ENCODE results near the gene OR2AG2. TPM values are rescaled to one million over a fixed set of nuclear protein-coding genes. Genes with fewer than 3 reads are reported as not detected.

The OR2AG2 gene
- total and polyA plus RNA-seq, 9 donors: under 0.01 to 0.17 (median 0.05) TPM; not detected in 4

DNA sequence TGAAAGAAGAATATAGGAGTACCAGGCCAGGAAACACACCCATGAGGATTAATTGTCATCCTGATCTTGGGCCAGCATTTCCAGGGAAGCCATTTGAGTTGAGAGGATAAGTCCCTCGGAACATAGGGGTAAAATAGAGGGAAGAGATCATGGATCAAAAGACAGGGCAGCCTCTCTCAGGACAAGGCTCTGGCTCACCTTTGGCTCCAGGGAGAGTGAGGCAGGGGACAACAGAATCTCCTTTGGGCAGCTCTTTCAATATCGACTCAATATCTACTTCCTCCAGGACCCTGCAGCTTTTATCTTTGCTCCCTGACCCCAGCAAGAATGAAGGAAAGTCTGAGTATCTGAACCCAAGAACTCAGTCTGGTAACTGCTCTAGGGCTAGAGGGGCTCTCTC lies 10.9 kb upstream of the OR2AG2 start, which contains the start of gene OR2AG1:
OR2AG1 (plus strand) TSS at position 301 of the 400 bp plus-strand sequence. CDS start 2,018 bp downstream, outside the sequence.
- no peaks in the 10 kb centered on the region for H3K36me3 ChIP-seq

DNA sequence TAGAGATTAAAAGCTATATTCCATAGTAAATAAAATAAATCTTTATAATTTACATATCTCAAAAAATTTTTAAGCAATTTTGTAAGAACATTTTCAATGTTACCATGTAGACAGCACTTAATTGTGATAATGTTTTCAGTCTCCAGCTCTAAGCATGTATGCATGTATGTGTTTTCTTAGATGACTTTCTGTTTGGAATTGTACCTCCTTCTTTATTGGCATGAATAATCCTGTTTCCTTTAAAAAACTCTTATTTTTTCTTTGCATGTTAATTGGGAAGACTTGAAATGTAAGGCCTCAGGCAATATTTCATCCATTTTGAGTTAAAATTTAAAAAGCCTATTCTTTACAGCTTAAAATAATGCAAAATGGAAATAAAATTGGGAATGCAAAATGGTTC lies 9.1 kb upstream of the OR2AG2 start:
- no peaks in the 10 kb centered on the region for H3K27me3 ChIP-seq
- no peaks in the 10 kb centered on the region for H3K4me1 ChIP-seq (ENCODE audit: insufficient read depth)
- no peaks in the 10 kb centered on the region for H3K9me3 ChIP-seq
- TF ChIP-seq EP300 (IDR thresholded peaks at IDR 0.05): no peak
- TF ChIP-seq, protein P1, sequence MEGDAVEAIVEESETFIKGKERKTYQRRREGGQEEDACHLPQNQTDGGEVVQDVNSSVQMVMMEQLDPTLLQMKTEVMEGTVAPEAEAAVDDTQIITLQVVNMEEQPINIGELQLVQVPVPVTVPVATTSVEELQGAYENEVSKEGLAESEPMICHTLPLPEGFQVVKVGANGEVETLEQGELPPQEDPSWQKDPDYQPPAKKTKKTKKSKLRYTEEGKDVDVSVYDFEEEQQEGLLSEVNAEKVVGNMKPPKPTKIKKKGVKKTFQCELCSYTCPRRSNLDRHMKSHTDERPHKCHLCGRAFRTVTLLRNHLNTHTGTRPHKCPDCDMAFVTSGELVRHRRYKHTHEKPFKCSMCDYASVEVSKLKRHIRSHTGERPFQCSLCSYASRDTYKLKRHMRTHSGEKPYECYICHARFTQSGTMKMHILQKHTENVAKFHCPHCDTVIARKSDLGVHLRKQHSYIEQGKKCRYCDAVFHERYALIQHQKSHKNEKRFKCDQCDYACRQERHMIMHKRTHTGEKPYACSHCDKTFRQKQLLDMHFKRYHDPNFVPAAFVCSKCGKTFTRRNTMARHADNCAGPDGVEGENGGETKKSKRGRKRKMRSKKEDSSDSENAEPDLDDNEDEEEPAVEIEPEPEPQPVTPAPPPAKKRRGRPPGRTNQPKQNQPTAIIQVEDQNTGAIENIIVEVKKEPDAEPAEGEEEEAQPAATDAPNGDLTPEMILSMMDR (IDR thresholded peaks at IDR 0.05): no peak
- TF ChIP-seq POLR2A (IDR thresholded peaks at IDR 0.05): no peak
- DNase-seq: no peak
- H3K27ac ChIP-seq: no peak overlapping the region
- H3K36me3 ChIP-seq: no peaks in the 10 kb centered on the region
- H3K4me3 ChIP-seq: no peak overlapping the region
- intact Hi-C loops (cut with DNase I): no loop called here

More for the DNA sequence above, 10.9 kb upstream of the OR2AG2 start, which contains the start of gene OR2AG1:
- Histone ChIP-seq H3K4me1 (ENCODE audit: insufficient read depth) (no peaks in the 10 kb centered on the region), H3K4me3 (no peak within 1 kb of the TSS), H3K27me3 (no peaks in the 10 kb centered on the region), H3K9me3 (no peaks in the 10 kb centered on the region), H3K27ac (no peak within 1 kb of the TSS)
- 61 to 78% (median 71%) methylated on average over 2 of the region's 2 CpGs for WGBS, 3 donors
- no peak for DNase-seq
- intact Hi-C loops (cut with DNase I): no loop called here
- TF ChIP-seq POLR2A (IDR thresholded peaks at IDR 0.05): no peak
- TF ChIP-seq, protein P1 (IDR thresholded peaks at IDR 0.05): no peak
- no peak for TF ChIP-seq EP300 (IDR thresholded peaks at IDR 0.05)

DNA sequence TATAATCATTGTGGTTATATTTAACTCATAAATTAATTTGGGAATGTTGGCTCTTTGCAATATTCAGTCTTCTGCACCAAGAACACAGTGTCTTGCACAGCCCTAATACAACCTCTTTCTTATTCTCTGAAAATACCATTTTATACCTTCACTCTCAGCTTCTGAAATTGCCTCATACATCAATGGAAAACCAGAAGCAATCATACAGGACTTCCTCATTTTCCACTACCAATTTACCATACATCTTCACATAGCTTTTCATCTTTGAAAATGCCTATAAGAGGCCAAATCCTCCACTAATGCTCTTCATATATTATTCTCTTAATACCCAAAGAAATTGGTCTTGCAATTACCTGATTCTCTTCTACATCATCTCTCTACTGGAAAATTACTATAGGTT lies 6.7 kb upstream of the OR2AG2 start:
- Histone ChIP-seq H3K4me3 (no peak overlapping the region), H3K27ac (no peak overlapping the region), H3K9me3 (no peaks in the 10 kb centered on the region), H3K36me3 (no peaks in the 10 kb centered on the region), H3K4me1 (ENCODE audit: insufficient read depth) (no peaks in the 10 kb centered on the region), H3K27me3 (no peaks in the 10 kb centered on the region)
- no peak for DNase-seq
- no peak for TF ChIP-seq EP300 (IDR thresholded peaks at IDR 0.05)
- TF ChIP-seq POLR2A (IDR thresholded peaks at IDR 0.05): no peak
- TF ChIP-seq, protein P1 (IDR thresholded peaks at IDR 0.05): no peak
- intact Hi-C loops (cut with DNase I): no loop called here

DNA sequence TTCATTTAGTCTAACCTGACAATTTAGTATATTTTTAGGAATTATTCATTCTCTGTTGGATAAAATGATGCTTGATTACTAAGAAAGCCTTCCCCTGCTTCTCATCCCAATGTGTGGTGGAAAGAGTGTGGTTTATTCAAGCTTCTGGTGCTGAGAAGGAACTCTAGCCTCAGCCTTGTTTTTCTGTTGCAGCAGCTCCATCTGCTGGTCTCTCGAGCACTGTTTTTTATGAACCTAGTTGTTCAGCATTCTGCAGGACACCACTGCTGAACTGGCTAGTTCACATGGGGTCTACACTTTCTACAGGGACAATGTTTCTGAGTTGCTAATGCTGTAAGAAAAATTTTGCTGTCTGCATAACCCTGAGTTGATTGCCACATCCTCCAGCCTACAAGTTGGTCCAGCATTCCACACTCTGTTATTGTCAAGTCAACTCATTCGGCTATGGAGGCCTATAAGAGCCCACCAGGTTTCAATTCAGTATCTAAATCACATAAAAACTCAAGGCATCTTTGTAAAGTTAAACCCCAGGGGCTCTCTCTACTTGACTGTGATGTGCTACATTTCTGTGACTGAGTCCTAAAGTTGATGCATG lies 14.3 kb downstream of the OR2AG2 start:
- whole genome bisulfite sequencing, 3 donors: 48 to 50% (median 50%) methylated on average over 2 of the region's 2 CpGs
- DNase-seq: peak in 3 of 5 donors; percentile 15 to 33 (median 19)
- intact Hi-C loops (cut with DNase I): no loop called here

More for the DNA sequence above, 14.3 kb downstream of the OR2AG2 start:
- H3K9me3 ChIP-seq: no peaks in the 10 kb centered on the region
- TF ChIP-seq, protein P1 (IDR thresholded peaks at IDR 0.05): no peak
- TF ChIP-seq POLR2A (IDR thresholded peaks at IDR 0.05): no peak
- TF ChIP-seq EP300 (IDR thresholded peaks at IDR 0.05): no peak
- H3K4me3 ChIP-seq: no peak overlapping the region
- H3K27ac ChIP-seq: no peak overlapping the region
- no peaks in the 10 kb centered on the region for H3K36me3 ChIP-seq
- H3K4me1 ChIP-seq (ENCODE audit: insufficient read depth): no peaks in the 10 kb centered on the region
- no peaks in the 10 kb centered on the region for H3K27me3 ChIP-seq
